ENCODE results near the gene MLPH. TPM values are rescaled to one million over a fixed set of nuclear protein-coding genes. Genes with fewer than 3 reads are reported as not detected.
A peak's percentile ranks its signal among the peaks of the same experiment; 100 is the strongest.

Gene MLPH
- total and polyA plus RNA-seq, 9 of the 15 experiments (the other 6 are each of a cell fraction or from before 2014, with no cell fraction given), result 0.22 TPM; not detected in 8

- TF ChIP-seq, protein P1, sequence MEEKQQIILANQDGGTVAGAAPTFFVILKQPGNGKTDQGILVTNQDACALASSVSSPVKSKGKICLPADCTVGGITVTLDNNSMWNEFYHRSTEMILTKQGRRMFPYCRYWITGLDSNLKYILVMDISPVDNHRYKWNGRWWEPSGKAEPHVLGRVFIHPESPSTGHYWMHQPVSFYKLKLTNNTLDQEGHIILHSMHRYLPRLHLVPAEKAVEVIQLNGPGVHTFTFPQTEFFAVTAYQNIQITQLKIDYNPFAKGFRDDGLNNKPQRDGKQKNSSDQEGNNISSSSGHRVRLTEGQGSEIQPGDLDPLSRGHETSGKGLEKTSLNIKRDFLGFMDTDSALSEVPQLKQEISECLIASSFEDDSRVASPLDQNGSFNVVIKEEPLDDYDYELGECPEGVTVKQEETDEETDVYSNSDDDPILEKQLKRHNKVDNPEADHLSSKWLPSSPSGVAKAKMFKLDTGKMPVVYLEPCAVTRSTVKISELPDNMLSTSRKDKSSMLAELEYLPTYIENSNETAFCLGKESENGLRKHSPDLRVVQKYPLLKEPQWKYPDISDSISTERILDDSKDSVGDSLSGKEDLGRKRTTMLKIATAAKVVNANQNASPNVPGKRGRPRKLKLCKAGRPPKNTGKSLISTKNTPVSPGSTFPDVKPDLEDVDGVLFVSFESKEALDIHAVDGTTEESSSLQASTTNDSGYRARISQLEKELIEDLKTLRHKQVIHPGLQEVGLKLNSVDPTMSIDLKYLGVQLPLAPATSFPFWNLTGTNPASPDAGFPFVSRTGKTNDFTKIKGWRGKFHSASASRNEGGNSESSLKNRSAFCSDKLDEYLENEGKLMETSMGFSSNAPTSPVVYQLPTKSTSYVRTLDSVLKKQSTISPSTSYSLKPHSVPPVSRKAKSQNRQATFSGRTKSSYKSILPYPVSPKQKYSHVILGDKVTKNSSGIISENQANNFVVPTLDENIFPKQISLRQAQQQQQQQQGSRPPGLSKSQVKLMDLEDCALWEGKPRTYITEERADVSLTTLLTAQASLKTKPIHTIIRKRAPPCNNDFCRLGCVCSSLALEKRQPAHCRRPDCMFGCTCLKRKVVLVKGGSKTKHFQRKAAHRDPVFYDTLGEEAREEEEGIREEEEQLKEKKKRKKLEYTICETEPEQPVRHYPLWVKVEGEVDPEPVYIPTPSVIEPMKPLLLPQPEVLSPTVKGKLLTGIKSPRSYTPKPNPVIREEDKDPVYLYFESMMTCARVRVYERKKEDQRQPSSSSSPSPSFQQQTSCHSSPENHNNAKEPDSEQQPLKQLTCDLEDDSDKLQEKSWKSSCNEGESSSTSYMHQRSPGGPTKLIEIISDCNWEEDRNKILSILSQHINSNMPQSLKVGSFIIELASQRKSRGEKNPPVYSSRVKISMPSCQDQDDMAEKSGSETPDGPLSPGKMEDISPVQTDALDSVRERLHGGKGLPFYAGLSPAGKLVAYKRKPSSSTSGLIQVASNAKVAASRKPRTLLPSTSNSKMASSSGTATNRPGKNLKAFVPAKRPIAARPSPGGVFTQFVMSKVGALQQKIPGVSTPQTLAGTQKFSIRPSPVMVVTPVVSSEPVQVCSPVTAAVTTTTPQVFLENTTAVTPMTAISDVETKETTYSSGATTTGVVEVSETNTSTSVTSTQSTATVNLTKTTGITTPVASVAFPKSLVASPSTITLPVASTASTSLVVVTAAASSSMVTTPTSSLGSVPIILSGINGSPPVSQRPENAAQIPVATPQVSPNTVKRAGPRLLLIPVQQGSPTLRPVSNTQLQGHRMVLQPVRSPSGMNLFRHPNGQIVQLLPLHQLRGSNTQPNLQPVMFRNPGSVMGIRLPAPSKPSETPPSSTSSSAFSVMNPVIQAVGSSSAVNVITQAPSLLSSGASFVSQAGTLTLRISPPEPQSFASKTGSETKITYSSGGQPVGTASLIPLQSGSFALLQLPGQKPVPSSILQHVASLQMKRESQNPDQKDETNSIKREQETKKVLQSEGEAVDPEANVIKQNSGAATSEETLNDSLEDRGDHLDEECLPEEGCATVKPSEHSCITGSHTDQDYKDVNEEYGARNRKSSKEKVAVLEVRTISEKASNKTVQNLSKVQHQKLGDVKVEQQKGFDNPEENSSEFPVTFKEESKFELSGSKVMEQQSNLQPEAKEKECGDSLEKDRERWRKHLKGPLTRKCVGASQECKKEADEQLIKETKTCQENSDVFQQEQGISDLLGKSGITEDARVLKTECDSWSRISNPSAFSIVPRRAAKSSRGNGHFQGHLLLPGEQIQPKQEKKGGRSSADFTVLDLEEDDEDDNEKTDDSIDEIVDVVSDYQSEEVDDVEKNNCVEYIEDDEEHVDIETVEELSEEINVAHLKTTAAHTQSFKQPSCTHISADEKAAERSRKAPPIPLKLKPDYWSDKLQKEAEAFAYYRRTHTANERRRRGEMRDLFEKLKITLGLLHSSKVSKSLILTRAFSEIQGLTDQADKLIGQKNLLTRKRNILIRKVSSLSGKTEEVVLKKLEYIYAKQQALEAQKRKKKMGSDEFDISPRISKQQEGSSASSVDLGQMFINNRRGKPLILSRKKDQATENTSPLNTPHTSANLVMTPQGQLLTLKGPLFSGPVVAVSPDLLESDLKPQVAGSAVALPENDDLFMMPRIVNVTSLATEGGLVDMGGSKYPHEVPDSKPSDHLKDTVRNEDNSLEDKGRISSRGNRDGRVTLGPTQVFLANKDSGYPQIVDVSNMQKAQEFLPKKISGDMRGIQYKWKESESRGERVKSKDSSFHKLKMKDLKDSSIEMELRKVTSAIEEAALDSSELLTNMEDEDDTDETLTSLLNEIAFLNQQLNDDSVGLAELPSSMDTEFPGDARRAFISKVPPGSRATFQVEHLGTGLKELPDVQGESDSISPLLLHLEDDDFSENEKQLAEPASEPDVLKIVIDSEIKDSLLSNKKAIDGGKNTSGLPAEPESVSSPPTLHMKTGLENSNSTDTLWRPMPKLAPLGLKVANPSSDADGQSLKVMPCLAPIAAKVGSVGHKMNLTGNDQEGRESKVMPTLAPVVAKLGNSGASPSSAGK (IDR thresholded peaks at IDR 0.05), result 0 out of 2 replicates have a peak, but pooled peaks have one; percentile 23
Measured at GRCh38 chr2:237453671-237454070, 33.4 kb upstream of the MLPH start (continued).

All from K562 (cell line).